ENCODE results near the gene ATG13. TPM values are rescaled to one million over a fixed set of nuclear protein-coding genes. Genes with fewer than 3 reads are reported as not detected.
A peak's percentile ranks its signal among the peaks of the same experiment; 100 is the strongest.

The ATG13 gene
- total and polyA plus RNA-seq, 4 donors: 29.1 to 72.8 (median 52.4) TPM

DNA sequence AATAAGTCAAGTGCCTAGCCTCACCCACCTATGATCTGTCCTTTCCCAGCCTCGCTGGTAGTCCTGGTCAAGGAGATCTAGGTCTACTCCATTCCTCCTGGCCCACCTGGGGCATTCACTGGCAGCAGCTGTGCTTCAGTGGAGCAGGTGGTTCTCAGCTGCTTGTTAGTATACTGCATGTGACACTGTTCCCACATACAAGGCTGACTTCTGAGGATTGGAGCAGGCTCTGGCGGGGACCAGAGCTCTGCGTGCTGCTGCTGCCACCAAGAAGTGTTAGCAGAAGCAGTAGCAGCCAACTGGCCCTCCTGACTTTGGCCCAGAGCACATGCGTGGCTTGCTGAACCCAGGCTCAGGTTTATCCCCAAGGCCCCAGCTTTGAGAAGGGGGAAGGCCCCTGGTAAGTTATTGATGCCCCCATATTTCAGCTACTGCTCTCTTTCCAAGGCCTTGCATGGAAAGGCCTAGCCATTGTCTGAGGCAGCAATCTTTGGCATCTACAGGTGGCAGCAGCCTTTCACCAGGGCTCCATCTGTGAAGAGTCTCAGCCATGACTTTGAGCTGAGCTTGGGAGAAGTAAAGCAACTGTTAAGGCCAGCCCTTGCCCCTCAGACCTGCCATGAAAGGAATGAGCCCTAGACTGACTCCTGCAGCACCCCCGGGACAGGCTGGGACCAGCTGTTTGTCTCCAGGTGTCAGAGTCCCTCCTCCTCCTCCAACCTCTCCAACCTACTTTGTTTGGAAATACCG lies 56.5 kb downstream of the ATG13 start:
- DNase-seq (no peak), ATAC-seq (ENCODE audit: insufficient read depth, low FRiP score) (no peak)
- WGBS, 2 donors: 79 to 83% methylated on average over 6 of the region's 6 CpGs
- peak overlapping the region in 1 of 2 donors; percentile 90 for H3K27ac ChIP-seq (ENCODE audit: low read depth in 1 of 2, low read length in 1 of 2)
- H3K9me3 ChIP-seq (ENCODE audit: control insufficient read depth in 4 of 4, insufficient read depth in 3 of 4, low read length in 3 of 4): no peaks in the 10 kb centered on the region
- H3K27me3 ChIP-seq (ENCODE audit: control insufficient read depth in 3 of 3, insufficient read depth in 3 of 3, low read length in 2 of 3): no peaks in the 10 kb centered on the region
- no peak overlapping the region for H3K4me3 ChIP-seq
- TF ChIP-seq, protein P1, sequence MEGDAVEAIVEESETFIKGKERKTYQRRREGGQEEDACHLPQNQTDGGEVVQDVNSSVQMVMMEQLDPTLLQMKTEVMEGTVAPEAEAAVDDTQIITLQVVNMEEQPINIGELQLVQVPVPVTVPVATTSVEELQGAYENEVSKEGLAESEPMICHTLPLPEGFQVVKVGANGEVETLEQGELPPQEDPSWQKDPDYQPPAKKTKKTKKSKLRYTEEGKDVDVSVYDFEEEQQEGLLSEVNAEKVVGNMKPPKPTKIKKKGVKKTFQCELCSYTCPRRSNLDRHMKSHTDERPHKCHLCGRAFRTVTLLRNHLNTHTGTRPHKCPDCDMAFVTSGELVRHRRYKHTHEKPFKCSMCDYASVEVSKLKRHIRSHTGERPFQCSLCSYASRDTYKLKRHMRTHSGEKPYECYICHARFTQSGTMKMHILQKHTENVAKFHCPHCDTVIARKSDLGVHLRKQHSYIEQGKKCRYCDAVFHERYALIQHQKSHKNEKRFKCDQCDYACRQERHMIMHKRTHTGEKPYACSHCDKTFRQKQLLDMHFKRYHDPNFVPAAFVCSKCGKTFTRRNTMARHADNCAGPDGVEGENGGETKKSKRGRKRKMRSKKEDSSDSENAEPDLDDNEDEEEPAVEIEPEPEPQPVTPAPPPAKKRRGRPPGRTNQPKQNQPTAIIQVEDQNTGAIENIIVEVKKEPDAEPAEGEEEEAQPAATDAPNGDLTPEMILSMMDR (IDR thresholded peaks at IDR 0.05; ENCODE audit: control extremely low read depth, extremely low read depth): no peak
- H3K9ac ChIP-seq (ENCODE audit: insufficient read depth in 1 of 2, low read length in 2 of 2): no peak overlapping the region
- H3K4me1 ChIP-seq (ENCODE audit: control insufficient read depth in 5 of 5, insufficient read depth in 5 of 5, low read length in 5 of 5): peaks cover 2 to 16% (median 11%) of the 10 kb centered on the region in 5 donors
- H3K36me3 ChIP-seq (ENCODE audit: control insufficient read depth in 4 of 4, insufficient read depth in 4 of 4, low read length in 4 of 4): peaks cover 24 to 55% (median 28%) of the 10 kb centered on the region in 4 donors

DNA sequence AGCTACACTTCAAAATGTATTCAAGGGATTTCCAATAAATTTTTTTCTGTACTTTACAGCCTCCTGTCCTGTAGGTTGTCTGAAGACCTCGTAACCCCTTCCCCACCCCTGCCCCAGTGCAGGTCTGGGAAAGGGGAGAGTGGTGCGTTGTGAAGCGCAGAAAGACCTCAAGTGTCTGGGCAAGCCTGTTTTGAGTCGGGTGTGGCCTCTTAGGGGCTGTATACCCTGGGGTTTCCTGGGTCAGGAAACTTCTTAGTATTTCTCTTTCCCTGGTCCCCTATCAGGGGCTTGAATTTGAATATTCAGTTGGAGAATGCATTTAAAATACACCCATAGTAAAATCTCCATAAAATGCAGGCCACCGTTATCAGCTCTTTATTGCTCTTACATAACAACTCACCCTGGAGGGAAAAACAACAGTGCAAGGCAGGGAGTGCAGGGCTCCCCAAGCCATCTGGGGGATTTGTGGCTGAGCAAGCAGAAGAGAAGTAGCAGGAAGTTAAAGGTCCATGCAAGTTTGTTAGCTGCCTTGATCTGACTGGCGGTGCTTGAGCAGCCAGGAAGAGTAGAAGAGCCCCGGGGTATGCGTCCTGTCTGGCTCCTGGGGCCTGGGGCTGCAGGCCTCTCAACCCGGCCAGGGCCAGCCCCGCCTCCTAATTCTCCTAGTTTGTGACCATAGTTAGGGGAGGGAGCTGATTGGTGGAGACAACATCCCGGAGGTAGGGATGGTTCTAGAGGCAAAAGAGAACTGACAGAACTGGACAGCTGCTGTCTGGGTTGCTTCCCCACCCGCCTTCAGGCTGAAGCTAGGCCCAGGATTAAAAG lies 57.3 kb downstream of the ATG13 start:
- peaks cover 20 to 58% (median 26%) of the 10 kb centered on the region in 4 donors for H3K36me3 ChIP-seq (ENCODE audit: control insufficient read depth in 4 of 4, insufficient read depth in 4 of 4, low read length in 4 of 4)
- H3K4me1 ChIP-seq (ENCODE audit: control insufficient read depth in 5 of 5, insufficient read depth in 5 of 5, low read length in 5 of 5): peaks cover 2 to 16% (median 11%) of the 10 kb centered on the region in 5 donors
- ATAC-seq (ENCODE audit: insufficient read depth, low FRiP score) (peak; percentile 10), DNase-seq (peak in 2 of 3 donors; percentile 30 to 58)
- H3K4me3 ChIP-seq: no peak overlapping the region
- H3K9me3 ChIP-seq (ENCODE audit: control insufficient read depth in 4 of 4, insufficient read depth in 3 of 4, low read length in 3 of 4): no peaks in the 10 kb centered on the region
- TF ChIP-seq, protein P1 (IDR thresholded peaks at IDR 0.05; ENCODE audit: control extremely low read depth, extremely low read depth): no peak
- peak overlapping the region; percentile 74 to 90 for H3K27ac ChIP-seq (ENCODE audit: low read depth in 1 of 2, low read length in 1 of 2)
- no peaks in the 10 kb centered on the region for H3K27me3 ChIP-seq (ENCODE audit: control insufficient read depth in 3 of 3, insufficient read depth in 3 of 3, low read length in 2 of 3)
- H3K9ac ChIP-seq (ENCODE audit: insufficient read depth in 1 of 2, low read length in 2 of 2): peak overlapping the region in 1 of 2 donors; percentile 7
- WGBS, 2 donors: 36 to 38% methylated on average over 12 of the region's 12 CpGs

DNA sequence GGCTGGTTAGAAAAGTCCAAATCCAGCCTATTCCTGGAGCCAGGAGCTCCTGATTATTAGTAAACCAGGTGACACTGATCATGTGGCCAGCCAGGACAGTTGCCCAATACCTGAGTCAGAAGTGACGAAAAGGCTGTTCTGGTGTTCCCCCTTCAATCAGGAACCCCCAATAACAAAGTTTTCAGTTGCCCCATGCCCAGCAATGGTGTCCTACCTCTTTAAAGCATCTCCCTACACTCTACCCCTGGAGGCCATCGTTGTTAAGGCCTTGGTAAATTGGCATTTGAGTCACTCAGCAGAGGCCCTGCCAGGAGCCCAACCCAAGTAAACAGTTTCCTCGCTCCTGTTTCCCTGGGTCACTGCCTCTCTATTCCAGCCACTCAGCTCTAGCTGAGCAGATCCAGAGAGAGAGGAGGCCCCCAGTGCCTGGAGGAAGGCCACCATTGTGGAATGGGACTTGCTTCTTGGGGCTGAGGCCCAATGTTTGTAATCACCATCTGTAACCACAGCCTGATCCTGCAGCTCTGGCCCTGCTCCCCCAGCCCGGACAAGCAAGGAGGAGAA lies 58.0 kb downstream of the ATG13 start:
- peak; percentile 28 for ATAC-seq (ENCODE audit: insufficient read depth, low FRiP score)
- Histone ChIP-seq H3K9ac (ENCODE audit: insufficient read depth in 1 of 2, low read length in 2 of 2) (peak overlapping the region in 1 of 2 donors; percentile 7), H3K9me3 (ENCODE audit: control insufficient read depth in 4 of 4, insufficient read depth in 3 of 4, low read length in 3 of 4) (no peaks in the 10 kb centered on the region), H3K4me1 (ENCODE audit: control insufficient read depth in 5 of 5, insufficient read depth in 5 of 5, low read length in 5 of 5) (peaks cover 2 to 16% (median 11%) of the 10 kb centered on the region in 5 donors), H3K27me3 (ENCODE audit: control insufficient read depth in 3 of 3, insufficient read depth in 3 of 3, low read length in 2 of 3) (no peaks in the 10 kb centered on the region), H3K36me3 (ENCODE audit: control insufficient read depth in 4 of 4, insufficient read depth in 4 of 4, low read length in 4 of 4) (peaks cover 18 to 61% (median 27%) of the 10 kb centered on the region in 4 donors), H3K27ac (ENCODE audit: low read depth in 1 of 2, low read length in 1 of 2) (peak overlapping the region; percentile 74 to 90), H3K4me3 (no peak overlapping the region)
- peak in 2 of 3 donors; percentile 30 to 34 for DNase-seq
- 36 to 39% methylated on average over 4 of the region's 4 CpGs for WGBS, 2 donors
- TF ChIP-seq, protein P1 (IDR thresholded peaks at IDR 0.05; ENCODE audit: control extremely low read depth, extremely low read depth): no peak

Data from lung (tissue), 12 donors.